CD4-positive, alpha-beta T cell treated with Interleukin-4 for 1 hour (primary cell): Measurements from ENCODE around the gene MRPL36.

ENCODE experiments used
- DNase-seq, 2 donors: peaks; one replicate each; pipeline ENCODE4 v3.0.0-alpha.2; 2020 to 2022

The MRPL36 gene

DNA sequence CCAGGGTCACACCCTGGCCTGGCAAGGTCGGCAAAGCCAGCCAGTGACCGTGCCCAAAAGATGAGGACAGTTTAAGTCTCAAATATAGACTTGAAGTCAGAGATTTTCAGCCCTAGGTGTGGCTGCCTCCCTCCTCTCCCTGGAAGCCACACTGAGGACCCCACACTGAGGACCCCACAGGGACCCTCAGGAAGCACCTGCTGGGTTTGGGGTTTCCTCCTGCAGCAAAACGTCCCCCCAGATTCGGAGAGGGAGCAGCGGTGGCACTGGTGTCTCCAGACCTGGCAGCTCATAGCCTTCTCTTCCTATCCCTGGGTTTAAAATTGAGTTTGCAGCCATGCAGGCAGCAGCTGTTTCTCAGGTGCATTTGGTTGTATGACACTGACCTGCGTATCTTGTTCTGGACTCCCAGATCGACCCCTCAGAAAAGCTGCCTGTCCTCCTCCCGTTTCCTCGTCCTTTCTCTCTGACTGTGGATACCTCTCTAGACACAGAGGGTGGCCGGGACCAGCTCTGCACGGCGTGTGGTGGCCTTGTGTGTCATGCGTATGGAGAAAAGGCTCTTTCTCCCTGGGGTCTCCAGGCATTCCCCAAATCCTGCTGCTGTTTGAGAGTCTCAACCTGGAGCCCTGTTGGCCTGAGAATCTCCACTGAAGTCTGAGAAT lies 36.6 kb downstream of the MRPL36 start:
- no peak for DNase-seq

DNA sequence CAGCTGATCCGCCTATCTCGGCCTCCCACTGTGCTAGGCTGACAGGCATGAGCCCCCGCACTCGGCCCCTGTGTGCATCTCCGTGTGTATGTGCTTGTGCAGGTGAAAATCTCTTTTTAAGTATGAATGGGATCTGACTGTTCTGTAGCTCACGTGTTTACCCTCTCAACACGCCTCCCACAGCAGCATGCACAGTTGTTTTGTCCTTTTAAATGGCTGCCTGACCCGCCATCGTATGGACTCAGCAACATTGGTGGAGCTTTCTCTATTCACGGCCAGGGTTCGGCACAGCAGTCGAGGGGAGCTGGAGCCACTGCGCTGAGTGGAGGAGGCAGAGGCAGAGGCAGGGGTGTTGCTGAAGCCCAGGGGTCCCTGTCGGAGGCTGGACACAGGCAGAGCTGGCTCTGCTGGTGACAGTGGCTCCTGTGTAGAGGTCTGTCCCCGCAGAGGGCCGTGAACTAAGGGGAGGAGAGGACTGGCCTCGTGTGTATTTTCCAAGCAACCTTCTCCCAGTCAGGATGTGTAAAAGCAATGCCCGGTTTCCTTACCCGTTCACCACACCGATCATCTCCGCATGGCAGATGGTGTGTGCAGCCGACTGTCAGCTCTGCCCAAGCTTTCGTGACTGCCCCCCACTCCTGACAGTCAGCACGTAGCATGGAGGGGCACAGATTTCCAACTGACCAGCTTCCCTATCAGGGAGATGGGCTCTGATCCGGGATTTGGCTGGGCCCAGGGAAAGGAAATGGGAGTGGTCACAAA lies 37.3 kb downstream of the MRPL36 start:
- DNase-seq, result no peak

GRCh38 chr5:1761453-1761755 lies 38.2 kb downstream of the MRPL36 start:
- DNase-seq, result no peak

- no peak for DNase-seq
These were observed 38.8 kb downstream of the MRPL36 start for GRCh38 chr5:1760656-1761452.

DNA sequence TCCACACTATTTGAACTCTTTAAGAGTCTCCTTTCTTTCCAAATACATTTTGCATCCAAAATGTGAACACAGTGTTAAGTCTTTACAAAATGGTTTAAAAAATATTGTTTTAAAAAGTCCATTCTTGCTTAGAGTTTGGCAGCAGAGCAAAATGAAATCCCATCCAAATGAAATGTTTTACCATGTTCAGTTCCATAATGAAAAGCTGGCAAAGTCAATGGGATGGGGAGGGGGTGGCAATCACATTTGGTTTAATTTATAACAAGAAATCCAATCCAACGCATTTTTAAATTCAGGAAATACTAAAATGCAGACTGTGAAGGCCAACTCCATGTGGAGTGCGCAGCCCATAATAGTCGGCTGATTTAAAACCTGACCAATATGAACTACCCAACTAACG lies 39.4 kb downstream of the MRPL36 start:
- DNase-seq, result no peak

GRCh38 chr5:1759378-1759970 lies 40.2 kb downstream of the MRPL36 start:
- no peak for DNase-seq

DNA sequence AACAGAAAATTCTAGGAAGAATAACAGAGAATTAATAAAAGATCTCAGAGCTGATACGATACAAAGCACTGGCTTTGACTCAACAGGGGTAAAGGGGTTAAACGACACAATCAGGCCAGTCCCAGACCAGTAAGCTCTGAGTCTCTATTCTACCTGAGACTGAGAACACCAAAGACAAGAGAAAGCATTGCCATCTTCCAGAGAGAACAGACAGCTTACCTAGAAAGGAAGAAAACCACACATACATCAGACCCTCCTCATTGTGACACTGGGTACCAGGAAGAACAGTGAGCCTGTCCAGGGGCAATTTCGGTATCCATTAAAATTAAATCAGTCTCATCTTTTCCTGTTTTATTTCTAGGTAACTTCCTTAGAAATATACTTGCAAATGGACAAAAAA lies 41.1 kb downstream of the MRPL36 start:
- DNase-seq, result no peak

GRCh38 chr5:1757511-1757910 lies 42.1 kb downstream of the MRPL36 start:
- no peak for DNase-seq

- DNase-seq, result no peak
These were observed 43.2 kb downstream of the MRPL36 start for GRCh38 chr5:1756481-1756880.

GRCh38 chr5:1755321-1755949 lies 44.2 kb downstream of the MRPL36 start:
- no peak for DNase-seq

DNA sequence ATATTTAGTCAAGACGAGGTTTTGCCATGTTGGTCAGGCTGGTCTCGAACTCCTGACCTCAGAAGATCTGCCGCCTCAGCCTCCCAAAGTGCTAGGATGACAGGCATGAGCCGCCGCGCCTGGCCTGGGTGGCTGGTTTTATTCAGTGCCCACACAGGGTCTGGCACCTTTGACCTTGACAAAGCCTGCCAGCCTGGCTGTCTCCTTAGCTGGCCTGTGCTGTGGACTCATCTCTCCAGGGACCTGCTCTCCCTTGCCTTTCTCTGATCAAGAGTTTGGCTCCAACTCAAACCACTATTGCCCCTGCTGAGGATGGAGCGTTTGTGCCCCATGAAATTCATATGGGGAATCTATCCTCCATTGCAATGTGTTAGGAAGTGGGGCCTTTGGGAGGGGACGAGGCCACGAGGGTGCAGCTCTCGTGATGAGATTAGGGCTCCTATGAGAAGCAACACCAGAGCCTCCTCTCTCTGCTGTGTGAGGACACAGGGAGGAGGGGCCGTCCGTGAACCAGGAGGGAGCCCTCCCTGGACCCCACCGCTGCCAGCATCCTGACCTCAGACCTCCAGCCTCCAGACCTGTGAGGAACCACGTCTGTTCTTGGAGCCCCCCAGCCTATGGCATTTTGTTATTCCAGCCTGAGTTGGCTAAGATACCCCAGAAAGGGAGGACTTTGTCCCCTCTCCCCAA lies 45.0 kb downstream of the MRPL36 start:
- no peak for DNase-seq

GRCh38 chr5:1753490-1753889 lies 46.1 kb downstream of the MRPL36 start:
- no peak for DNase-seq

DNA sequence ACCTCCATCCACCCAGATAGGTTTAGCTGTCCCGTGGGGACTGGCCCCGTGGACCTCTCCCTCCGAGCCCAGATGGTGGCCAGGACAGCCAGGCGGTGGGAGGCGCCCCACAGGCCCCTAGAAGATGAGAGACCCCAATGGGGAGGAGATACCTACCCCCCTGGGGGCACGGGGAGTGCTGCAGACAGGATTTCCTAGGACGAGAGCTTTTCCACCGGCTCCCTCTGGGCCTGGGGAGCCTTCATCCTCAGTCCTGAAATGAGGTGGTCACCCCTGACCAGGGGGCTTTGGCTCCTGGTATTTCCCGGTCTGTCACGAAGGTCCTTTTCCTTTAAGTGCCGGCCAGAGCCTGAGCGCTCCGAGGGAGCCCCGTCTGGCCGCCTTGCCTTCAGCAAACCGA lies 46.8 kb downstream of the MRPL36 start:
- no peak for DNase-seq

DNA sequence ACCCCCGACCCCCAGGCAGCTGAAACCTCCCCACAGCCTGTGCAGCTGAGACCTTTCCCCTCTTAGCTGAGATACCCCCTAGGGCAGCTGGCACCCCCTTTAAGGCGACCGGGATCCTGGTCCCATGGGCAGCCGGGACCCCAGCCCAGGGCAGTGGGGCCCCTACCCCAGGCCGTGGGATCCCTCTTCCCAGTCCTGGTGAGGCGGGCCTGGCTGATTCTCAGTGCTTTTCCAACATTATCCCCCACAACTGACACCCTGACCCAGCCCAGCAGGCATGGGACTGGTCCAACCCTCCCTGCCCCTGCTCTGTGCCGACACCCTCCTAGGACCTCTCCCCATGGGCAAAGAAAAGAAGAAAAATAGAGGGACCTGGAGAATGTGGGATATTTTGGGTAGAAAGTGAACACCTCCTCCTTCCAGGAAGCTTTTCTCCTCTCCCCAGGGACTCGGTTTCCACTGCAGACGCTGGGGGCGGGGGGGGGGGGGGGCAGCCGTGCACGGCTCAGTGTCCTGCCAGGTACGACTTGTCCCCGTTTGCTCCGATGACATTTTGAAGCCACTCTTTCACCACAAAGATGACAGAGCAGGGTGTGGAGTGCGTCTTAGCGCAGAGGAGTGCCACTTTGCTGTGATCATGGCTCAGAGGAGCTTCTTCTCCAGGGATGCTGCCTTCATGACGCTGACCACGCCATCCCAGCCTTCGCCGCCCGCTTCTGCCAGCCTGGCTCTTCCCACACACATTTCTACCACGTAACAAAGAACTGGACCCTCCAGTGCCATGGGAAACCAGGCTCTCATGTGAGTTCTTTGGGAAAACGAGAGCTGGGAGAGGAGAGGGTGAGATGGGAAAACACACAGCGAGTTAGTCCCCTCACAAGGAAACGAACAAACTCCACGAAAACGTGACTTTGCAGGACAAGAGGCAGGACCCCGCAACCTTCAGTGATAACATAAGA lies 47.5 kb downstream of the MRPL36 start:
- DNase-seq, result no peak

- no peak for DNase-seq
These were observed 48.4 kb downstream of the MRPL36 start for GRCh38 chr5:1751026-1751863.

- DNase-seq, result no peak
These were observed 49.2 kb downstream of the MRPL36 start for GRCh38 chr5:1750469-1750868.

DNA sequence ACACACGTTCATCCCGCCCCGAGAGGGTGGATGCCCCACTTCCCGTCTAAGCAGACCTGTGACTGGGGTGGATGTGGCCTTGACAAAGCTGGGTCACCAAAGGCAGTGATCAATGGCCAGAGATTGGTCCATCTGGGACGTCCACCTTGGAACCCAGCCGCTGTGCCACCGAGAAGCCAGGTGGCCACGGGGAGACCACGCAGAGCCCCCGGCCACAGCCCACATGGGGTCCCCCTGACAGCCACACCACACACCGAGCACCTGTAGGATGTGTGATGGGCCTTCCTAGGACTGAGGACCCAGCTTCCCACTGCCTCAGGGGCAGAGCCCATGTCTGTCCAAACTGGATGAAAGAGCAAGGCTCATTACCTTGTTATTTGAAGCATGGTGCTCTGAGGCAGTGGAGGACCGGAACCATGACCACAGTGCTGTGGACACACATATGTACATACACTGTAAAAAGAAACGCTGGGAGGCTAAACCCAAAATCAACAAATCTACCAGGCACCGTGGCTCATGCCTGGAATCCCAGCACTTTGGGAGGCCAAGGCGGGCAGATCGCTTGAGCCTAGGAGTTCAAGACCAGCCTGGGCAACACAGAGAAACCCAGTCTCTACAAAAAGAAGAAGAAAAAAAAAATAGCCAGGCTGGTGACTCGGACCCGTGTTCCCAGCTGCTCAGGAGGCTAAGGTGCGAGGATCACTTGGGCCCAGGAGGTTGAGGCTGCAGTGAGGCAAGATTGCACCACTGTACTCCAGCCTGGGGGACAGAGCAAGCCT lies 50.1 kb downstream of the MRPL36 start:
- no peak for DNase-seq

DNA sequence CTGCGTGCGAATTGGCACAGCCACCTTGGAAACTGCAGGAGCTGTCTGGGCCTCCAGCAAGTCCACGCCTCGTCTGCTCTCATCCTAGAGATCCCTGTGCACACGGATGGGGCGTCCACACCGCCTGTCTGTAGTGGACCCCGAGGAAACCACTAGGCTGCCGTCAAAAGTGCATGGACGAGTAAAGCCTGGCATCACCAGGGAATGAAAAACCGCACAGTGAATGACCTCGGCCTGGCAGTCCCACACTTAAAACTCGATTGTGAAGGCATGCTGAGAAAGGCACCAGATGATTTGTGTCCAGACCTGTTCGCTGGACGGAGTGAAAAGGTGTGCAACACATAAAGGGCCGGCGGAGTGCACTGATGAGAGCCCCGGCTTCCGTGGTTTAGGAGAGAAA lies 50.8 kb downstream of the MRPL36 start:
- DNase-seq, result no peak
